OCI-LY7 (cell line): Measurements from ENCODE around the gene PRCC. TPM values are rescaled to one million over a fixed set of nuclear protein-coding genes. Genes with fewer than 3 reads are reported as not detected.
A peak's percentile ranks its signal among the peaks of the same experiment; 100 is the strongest.

Source experiments
- BruUV-seq: library from RNA; stranded (reverse); fragments of 400-500 nt; replicated peaks from 2 replicates; lab custom pipeline; 2021; lab: Mats Ljungman, UMichigan
- CTCF ChIA-PET: fragments of 300-600 bp; sonication (Branson Sonifier 250); formaldehyde crosslinking; loops from one replicate; lab custom pipeline; 2022; ENCODE audit warnings: antibody characterized with exemption; ENCODE audit not compliant: unreplicated experiment; lab: Charles Lee
- POLR2A ChIA-PET: fragments of 300-600 bp; sonication (Branson Sonifier 250); formaldehyde crosslinking; loops from one replicate; lab custom pipeline; 2022; ENCODE audit warnings: antibody characterized with exemption; lab: Charles Lee
- DNase-seq: peaks from one replicate; pipeline ENCODE4 v3.0.0-alpha.2; 2015; ENCODE audit warnings: low spot score
- H2AFZ ChIP-seq: fragments of 200-600 bp; sonication (generic), shearing (Covaris generic); 2 replicates; pipeline ENCODE4 v1.6.1; 2014; ENCODE audit warnings: mild to moderate bottlenecking, antibody characterized with exemption, low read length, moderate library complexity
- H3K27ac ChIP-seq: fragments of 200-600 bp; sonication (generic); 2 replicates; pipeline ENCODE4 v1.5.1; 2014; ENCODE audit warnings: mixed run types, low read depth, mild to moderate bottlenecking, moderate library complexity, low read length, inconsistent platforms; ENCODE audit not compliant: poor library complexity, severe bottlenecking
- H3K36me3 ChIP-seq: fragments of 200-600 bp; sonication (generic); 2 replicates; pipeline ENCODE4 v1.6.1; 2014; ENCODE audit warnings: mild to moderate bottlenecking, antibody characterized with exemption, low read length, moderate library complexity, mixed read lengths; ENCODE audit not compliant: insufficient read depth
- H3K4me1 ChIP-seq: fragments of 200-600 bp; sonication (generic); 2 replicates; pipeline ENCODE4 v1.5.1; 2014; ENCODE audit warnings: mild to moderate bottlenecking, low read length; ENCODE audit not compliant: insufficient read depth, poor library complexity, severe bottlenecking
- H3K4me2 ChIP-seq: fragments of 200-600 bp; sonication (generic); 2 replicates; pipeline ENCODE4 v1.6.1; 2014; ENCODE audit warnings: mild to moderate bottlenecking, low read length
- H3K4me3 ChIP-seq: fragments of 200-600 bp; sonication (generic); 2 replicates; pipeline ENCODE4 v1.5.1; 2014; ENCODE audit warnings: mild to moderate bottlenecking, low read depth, low read length; ENCODE audit not compliant: poor library complexity, severe bottlenecking
- H3K79me2 ChIP-seq: fragments of 200-600 bp; sonication (generic); 2 replicates; pipeline ENCODE4 v1.6.1; 2016; ENCODE audit warnings: low read depth, mild to moderate bottlenecking, low read length, moderate library complexity, mixed read lengths; ENCODE audit not compliant: insufficient read depth
- H3K9me2 ChIP-seq: fragments of 200-600 bp; sonication (generic); 2 replicates; pipeline ENCODE4 v1.6.1; 2016; ENCODE audit warnings: mild to moderate bottlenecking, low read length, mixed read lengths; ENCODE audit not compliant: insufficient read depth
- H3K9me3 ChIP-seq: fragments of 200-600 bp; sonication (generic); 2 replicates; pipeline ENCODE4 v1.6.1; 2014; ENCODE audit warnings: mild to moderate bottlenecking, mixed run types, low read length, mixed read lengths
- H4K20me1 ChIP-seq: fragments of 200-600 bp; sonication (generic); 2 replicates; pipeline ENCODE4 v1.6.1; 2014; ENCODE audit warnings: mild to moderate bottlenecking, antibody characterized with exemption, low read length, moderate library complexity, mixed read lengths; ENCODE audit not compliant: insufficient read depth
- CTCF ChIP-seq: fragments of 200-600 bp; sonication (generic); conservative IDR thresholded peaks from 2 replicates; pipeline ENCODE4 v1.5.1; 2014; ENCODE audit warnings: mild to moderate bottlenecking, antibody characterized with exemption, low read length, moderate library complexity, mixed read lengths
- EZH2phosphoT487 ChIP-seq: fragments of 200-600 bp; sonication (generic); IDR thresholded peaks from 2 replicates; pipeline ENCODE4 v1.6.1; 2018; ENCODE audit warnings: low read depth, borderline replicate concordance, mild to moderate bottlenecking, mixed run types, antibody characterized with exemption, low read length, moderate library complexity, mixed read lengths
- intact Hi-C: fragments of 100-400 bp; cut with micrococcal nuclease; formaldehyde crosslinking; loops from one replicate; pipeline ENCODE4 v1.10.0; 2022; ENCODE audit not compliant: unreplicated experiment
- total RNA-seq, 2 experiments: library from RNA; depleted of rRNA in 1 of 2; stranded (reverse); fragments of >200 nt in 1 of 2; shearing (Covaris generic) in 1 of 2; gene quantifications; 2 replicates each; pipeline ENCODE4 v1.2.3, GENCODE V29; 2014 to 2022

Gene PRCC
- total RNA-seq, 2 experiments from 2014 or later: 54.0 to 82.9 TPM

DNA sequence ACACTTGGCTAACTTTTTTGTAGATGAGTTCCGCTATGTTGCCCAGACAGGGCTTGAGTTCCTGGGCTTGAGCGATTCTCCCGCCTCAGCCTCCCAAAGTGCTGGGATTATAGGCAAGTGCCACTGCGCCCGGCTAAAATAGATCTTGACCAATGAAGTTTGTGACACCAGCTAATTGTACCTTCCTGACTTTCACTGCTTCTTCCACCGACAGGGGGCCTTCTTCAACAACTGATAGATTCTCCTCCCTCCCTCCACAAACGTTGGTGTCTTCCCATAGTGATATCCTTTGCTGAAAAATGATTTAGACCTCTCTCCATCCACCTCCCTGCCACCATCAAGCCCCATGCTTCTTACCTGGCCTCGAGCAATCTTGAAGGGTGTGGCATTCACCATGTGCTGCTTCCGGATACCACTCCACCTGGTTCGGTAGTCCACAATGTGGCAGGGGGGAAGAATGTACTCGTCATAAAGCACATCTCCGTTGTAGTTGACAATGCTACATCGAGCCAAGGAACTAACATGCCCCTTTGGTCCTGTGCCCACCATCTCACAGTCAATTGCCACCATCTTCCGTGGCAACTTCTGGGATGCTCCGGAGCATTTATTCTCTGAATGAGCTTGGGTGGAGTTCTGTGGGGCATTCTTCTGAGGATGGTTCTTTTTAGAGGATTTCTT is 40.6 kb upstream of the PRCC start:
- Histone ChIP-seq H3K9me2 (no peaks in the 10 kb centered on the region), H3K4me3 (peak overlapping the region; percentile 87), H2AFZ (no peak overlapping the region), H4K20me1 (peaks cover 32% of the 10 kb centered on the region), H3K79me2 (peaks cover 76% of the 10 kb centered on the region), H3K9me3 (no peaks in the 10 kb centered on the region), H3K36me3 (peaks cover 56% of the 10 kb centered on the region), H3K27ac (peak overlapping the region; percentile 62), H3K4me1 (peaks cover 31% of the 10 kb centered on the region), H3K4me2 (peak overlapping the region; percentile 92)
- TF ChIP-seq CTCF (peak; percentile 87), EZH2phosphoT487 (no peak)
- no TSS peak for BruUV-seq
- POLR2A ChIA-PET: interaction anchor here (0.6 to 2.0 kb wide), 9 partner anchors 14 to 1452 kb away, joined by 3 to 10 read pairs (median 3); partner anchors contain the start of genes HDGF and MRPL24
- intact Hi-C loops: loop anchor here (1.0 to 5.0 kb wide), 3 partner anchors 37 to 136 kb away; partner anchors contain the start of gene NTRK1
- peak; percentile 80 for DNase-seq
- CTCF ChIA-PET: interaction anchor here (0.6 to 2.4 kb wide), 13 partner anchors 11 to 127 kb away, joined by 3 to 36 read pairs (median 4); partner anchors contain the start of genes HDGF, MRPL24 and PRCC

DNA sequence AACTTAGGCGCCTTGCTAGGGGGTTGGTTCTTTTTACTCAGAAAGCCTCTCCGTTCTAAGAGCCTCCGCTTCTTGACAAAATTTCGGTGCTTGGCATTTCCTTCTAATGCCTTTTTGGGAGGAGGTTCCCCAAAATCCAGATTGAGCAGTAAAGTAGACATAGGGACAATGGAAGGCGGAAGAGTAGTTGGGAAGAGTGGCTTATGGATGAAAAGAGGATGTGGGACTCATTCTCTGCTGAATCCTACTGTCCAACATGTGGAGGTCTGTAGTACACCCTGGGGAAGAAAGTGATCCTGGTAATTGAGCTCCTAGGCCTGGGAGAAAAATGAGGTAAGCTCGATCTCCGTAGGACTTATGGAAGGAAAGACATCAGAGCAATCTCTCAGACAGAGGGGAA is 39.8 kb upstream of the PRCC start:
- no peak for TF ChIP-seq EZH2phosphoT487
- TF ChIP-seq CTCF: no peak
- intact Hi-C loops: loop anchor here (5.0 kb wide), 2 partner anchors 100 to 135 kb away; partner anchors contain the start of gene NTRK1
- DNase-seq: no peak
- no peak overlapping the region for H2AFZ ChIP-seq
- peak overlapping the region; percentile 62 for H3K27ac ChIP-seq
- peaks cover 32% of the 10 kb centered on the region for H4K20me1 ChIP-seq
- H3K4me1 ChIP-seq: peaks cover 31% of the 10 kb centered on the region
- peak overlapping the region; percentile 87 for H3K4me3 ChIP-seq
- H3K79me2 ChIP-seq: peaks cover 72% of the 10 kb centered on the region
- H3K9me3 ChIP-seq: no peaks in the 10 kb centered on the region
- H3K36me3 ChIP-seq: peaks cover 48% of the 10 kb centered on the region
- POLR2A ChIA-PET: interaction anchor here (0.6 to 1.6 kb wide), 8 partner anchors 14 to 226 kb away, joined by 3 to 6 read pairs (median 4); partner anchors contain the start of gene MRPL24
- BruUV-seq: TSS peak; percentile 79
- H3K9me2 ChIP-seq: no peaks in the 10 kb centered on the region
- H3K4me2 ChIP-seq: peak overlapping the region; percentile 92
- CTCF ChIA-PET: interaction anchor here (0.6 to 2.4 kb wide), 3 partner anchors 13 to 64 kb away, joined by 3 to 9 read pairs (median 6); partner anchors contain the start of genes HDGF and MRPL24
